RKO (cell line): ENCODE data around the gene ADAR.

ENCODE experiments used
- DNase-seq: peaks from one replicate; pipeline ENCODE4 v3.0.0-alpha.2; 2016; ENCODE audit warnings: low spot score

The ADAR gene

DNA sequence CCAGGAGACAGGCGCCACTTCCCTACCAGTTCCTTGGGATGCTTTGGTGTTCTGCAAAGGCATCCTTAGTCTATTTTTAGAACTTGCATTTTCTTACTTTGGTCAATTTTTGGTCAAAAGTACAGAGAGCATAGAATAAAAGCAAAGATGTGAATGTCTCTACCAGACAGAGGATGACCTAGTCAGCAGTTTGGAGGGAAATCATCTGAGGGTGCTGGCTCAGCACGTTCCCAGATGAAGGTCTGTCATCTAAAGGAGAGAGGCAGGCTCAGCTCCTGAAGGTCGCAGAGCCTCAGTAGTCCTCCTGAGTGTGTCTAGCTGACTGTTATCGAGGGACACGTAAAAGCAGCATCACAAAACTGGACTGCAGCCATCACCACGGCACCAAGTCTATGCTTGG is 25.1 kb downstream of the ADAR start:
- DNase-seq = no peak

GRCh38 chr1:154581766-154582165 is 26.2 kb downstream of the ADAR start:
- no peak for DNase-seq

GRCh38 chr1:154579374-154579773 is 28.6 kb downstream of the ADAR start:
- DNase-seq = no peak

DNA sequence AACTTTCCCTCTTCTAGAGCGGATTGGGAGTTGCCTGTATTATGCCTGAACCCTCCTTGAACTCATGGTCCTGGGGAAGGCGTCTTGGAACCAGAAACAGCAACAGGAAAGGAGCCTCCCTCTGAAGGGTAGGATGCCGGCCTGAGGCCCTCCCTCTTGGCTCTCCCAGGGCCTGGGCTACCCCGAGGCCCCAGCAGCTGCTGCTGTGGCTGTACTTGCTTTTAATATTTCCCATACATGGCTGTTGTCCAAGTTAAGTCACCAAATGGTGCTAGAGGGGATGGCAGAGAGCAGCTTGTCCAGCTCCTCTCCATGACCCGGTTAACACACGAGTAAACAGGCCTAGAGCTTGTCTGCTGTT is 29.9 kb downstream of the ADAR start:
- no peak for DNase-seq

- DNase-seq = no peak
Measured at GRCh38 chr1:154577346-154578057, 30.5 kb downstream of the ADAR start.

- no peak for DNase-seq
Measured at GRCh38 chr1:154575951-154576566, 31.9 kb downstream of the ADAR start.

- no peak for DNase-seq
Measured at GRCh38 chr1:154575147-154575927, 32.6 kb downstream of the ADAR start.

DNA sequence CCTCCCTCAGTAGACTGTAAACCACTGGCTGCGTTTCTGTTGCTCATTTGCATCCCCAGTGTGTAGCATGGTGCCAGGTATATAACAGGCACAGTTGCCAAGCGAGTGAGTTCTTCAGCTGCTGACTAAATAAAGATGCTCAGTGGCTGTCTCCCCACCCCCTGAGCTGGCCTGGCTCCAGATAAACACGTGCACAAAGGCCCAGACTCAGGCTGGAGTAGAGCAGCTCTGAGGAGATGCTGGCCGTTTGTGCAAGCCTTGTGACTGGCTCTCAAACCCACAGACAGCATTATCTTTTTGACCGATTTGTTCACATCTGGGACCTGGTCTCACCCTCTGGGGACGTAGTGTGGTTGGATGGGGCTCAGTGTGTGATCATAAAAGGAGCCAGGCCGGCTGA is 33.3 kb downstream of the ADAR start:
- no peak for DNase-seq

- no peak for DNase-seq
Measured at GRCh38 chr1:154573168-154573510, 34.8 kb downstream of the ADAR start.

- no peak for DNase-seq
Measured at GRCh38 chr1:154572468-154573167, 35.4 kb downstream of the ADAR start.

DNA sequence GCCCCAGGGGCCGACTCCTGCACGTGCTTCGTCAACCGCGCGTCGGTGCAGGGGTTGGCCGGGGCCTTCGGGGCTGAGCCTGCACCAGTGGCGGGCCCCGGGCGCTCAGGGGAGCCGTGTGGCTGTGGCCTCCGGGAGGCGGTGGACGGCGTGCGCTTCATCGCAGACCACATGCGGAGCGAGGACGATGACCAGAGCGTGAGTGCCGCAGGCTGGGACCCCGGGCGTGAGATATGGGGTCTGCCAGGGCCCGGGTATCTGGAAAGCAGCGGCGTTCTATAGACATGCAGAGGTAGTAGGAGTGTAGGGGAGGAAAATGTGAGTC is 36.1 kb downstream of the ADAR start:
- no peak for DNase-seq

GRCh38 chr1:154571244-154571963 is 36.6 kb downstream of the ADAR start:
- no peak for DNase-seq

- DNase-seq = no peak
Measured at GRCh38 chr1:154568157-154568815, 39.7 kb downstream of the ADAR start.

GRCh38 chr1:154567386-154568156 is 40.4 kb downstream of the ADAR start, which contains the start of gene CHRNB2:
Gene CHRNB2 (plus strand): TSS chr1:154567778. CDS start chr1:154568045, 267 bp downstream.
- peak; percentile 57 for DNase-seq

- DNase-seq = no peak
Measured at GRCh38 chr1:154565876-154566275, 42.1 kb downstream of the ADAR start.

DNA sequence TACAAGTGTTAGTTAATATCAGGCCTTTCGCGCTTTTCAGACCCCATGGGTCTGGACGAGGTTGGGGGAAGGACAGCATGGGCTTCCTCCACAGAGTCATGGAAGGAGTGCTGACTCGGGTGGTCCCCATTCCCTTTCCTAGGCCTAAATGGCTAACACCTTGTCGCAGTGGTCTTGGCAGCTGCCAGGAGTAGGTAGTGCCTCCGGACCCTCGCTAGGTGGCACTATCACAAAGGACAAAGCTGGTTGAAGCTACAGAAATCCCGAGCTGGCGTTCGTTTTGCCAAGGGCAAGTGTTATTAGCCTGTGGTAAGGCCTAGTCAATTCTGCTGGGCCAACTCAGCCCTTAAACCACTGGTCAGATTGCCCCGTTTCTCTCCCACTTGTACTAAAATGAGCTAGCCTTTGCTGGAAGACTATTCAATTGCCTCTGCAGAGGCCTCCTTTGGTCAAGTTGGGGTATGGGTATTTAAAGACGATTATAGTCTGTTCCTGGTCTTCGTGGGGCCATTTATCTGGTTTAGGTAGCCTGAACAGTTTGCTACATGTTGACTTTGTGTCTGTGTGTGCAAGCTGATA is 48.4 kb downstream of the ADAR start:
- DNase-seq = peak; percentile 95

- DNase-seq = peak; percentile 99
Measured at GRCh38 chr1:154558720-154559465, 49.1 kb downstream of the ADAR start.

- peak; percentile 22 for DNase-seq
Measured at GRCh38 chr1:154557939-154558719, 49.9 kb downstream of the ADAR start, which contains the start of gene UBE2Q1. Gene UBE2Q1 (minus strand): TSS chr1:154558662. CDS start chr1:154558553, 109 bp downstream.
